ENCODE results near the gene CALB2.

The CALB2 gene

DNA sequence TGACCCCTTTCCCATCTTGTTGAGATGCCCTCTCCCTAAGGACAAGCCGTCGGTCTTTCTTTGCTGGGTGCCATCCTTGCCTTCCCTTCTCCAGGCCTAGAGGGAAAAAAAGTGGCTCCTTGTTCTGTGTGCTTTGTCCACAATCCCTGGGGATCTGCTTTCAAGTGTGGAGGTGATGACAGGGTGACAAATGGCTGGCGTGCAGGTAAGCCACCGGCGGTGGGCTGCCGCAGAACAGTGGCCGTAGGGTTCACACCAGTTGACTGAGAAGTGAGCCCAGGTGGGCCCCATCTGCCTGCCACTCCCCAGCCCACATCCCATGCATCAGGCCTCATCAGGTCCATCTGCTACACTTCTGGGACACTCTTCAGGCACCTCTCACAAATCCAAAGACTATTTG, 11.4 kb upstream of the CALB2 start:
- H3K9ac ChIP-seq (ENCODE audit: low read length), result no peak overlapping the region
- TF ChIP-seq CTCF (IDR thresholded peaks at IDR 0.05; ENCODE audit: low read depth, low read length) (no peak), EZH2phosphoT487 (IDR thresholded peaks at IDR 0.05; ENCODE audit: low read depth) (no peak)
- H3K4me2 ChIP-seq (ENCODE audit: low read length), result no peak overlapping the region
- no peak overlapping the region for H3K27ac ChIP-seq (ENCODE audit: low read length)
- H3K9me3 ChIP-seq (ENCODE audit: insufficient read depth, low read length), result no peaks in the 10 kb centered on the region
- H3K79me2 ChIP-seq (ENCODE audit: low read length), result no peaks in the 10 kb centered on the region
- H3K27me3 ChIP-seq (ENCODE audit: low read depth, low read length), result 0 out of 2 replicates have a peak, but pooled peaks cover 2% of the 10 kb centered on the region
- H3K4me1 ChIP-seq (ENCODE audit: low read length), result no peaks in the 10 kb centered on the region
- no peaks in the 10 kb centered on the region for H4K20me1 ChIP-seq (ENCODE audit: insufficient read depth, low read length)
- no peaks in the 10 kb centered on the region for H3K36me3 ChIP-seq (replicated peaks; ENCODE audit: low read depth, low read length)
- no peak overlapping the region for H3K4me3 ChIP-seq (ENCODE audit: low read length)
- H2AFZ ChIP-seq (ENCODE audit: low read depth, low read length), result no peak overlapping the region

GRCh38 chr16:71348262-71349085, 10.0 kb upstream of the CALB2 start:
- Histone ChIP-seq H3K4me1 (ENCODE audit: low read length) (no peaks in the 10 kb centered on the region), H4K20me1 (ENCODE audit: insufficient read depth, low read length) (no peaks in the 10 kb centered on the region), H3K9ac (ENCODE audit: low read length) (no peak overlapping the region), H3K4me2 (ENCODE audit: low read length) (no peak overlapping the region), H3K27ac (ENCODE audit: low read length) (no peak overlapping the region), H3K36me3 (replicated peaks; ENCODE audit: low read depth, low read length) (no peaks in the 10 kb centered on the region), H3K9me3 (ENCODE audit: insufficient read depth, low read length) (no peaks in the 10 kb centered on the region), H2AFZ (ENCODE audit: low read depth, low read length) (no peak overlapping the region), H3K27me3 (ENCODE audit: low read depth, low read length) (peaks cover 5% of the 10 kb centered on the region; the same call in 1 of the 2 replicates), H3K79me2 (ENCODE audit: low read length) (no peaks in the 10 kb centered on the region), H3K4me3 (ENCODE audit: low read length) (no peak overlapping the region)
- TF ChIP-seq EZH2phosphoT487 (IDR thresholded peaks at IDR 0.05; ENCODE audit: low read depth), result no peak
- no peak for TF ChIP-seq CTCF (IDR thresholded peaks at IDR 0.05; ENCODE audit: low read depth, low read length)

- H4K20me1 ChIP-seq (ENCODE audit: insufficient read depth, low read length), result no peaks in the 10 kb centered on the region
- 0 out of 2 replicates have a peak, but pooled peaks cover 3% of the 10 kb centered on the region for H3K4me1 ChIP-seq (ENCODE audit: low read length)
- no peak overlapping the region for H3K9ac ChIP-seq (ENCODE audit: low read length)
- no peaks in the 10 kb centered on the region for H3K36me3 ChIP-seq (replicated peaks; ENCODE audit: low read depth, low read length)
- peaks cover 29% of the 10 kb centered on the region for H3K27me3 ChIP-seq (ENCODE audit: low read depth, low read length)
- H3K79me2 ChIP-seq (ENCODE audit: low read length), result no peaks in the 10 kb centered on the region
- H3K4me2 ChIP-seq (ENCODE audit: low read length), result no peak overlapping the region
- H3K27ac ChIP-seq (ENCODE audit: low read length), result no peak overlapping the region
- TF ChIP-seq CTCF (IDR thresholded peaks at IDR 0.05; ENCODE audit: low read depth, low read length) (no peak), EZH2phosphoT487 (IDR thresholded peaks at IDR 0.05; ENCODE audit: low read depth) (no peak)
- no peaks in the 10 kb centered on the region for H3K9me3 ChIP-seq (ENCODE audit: insufficient read depth, low read length)
- H3K4me3 ChIP-seq (ENCODE audit: low read length), result no peak overlapping the region
- no peak overlapping the region for H2AFZ ChIP-seq (ENCODE audit: low read depth, low read length)
Observed at GRCh38 chr16:71350821-71351557, 7.5 kb upstream of the CALB2 start.

DNA sequence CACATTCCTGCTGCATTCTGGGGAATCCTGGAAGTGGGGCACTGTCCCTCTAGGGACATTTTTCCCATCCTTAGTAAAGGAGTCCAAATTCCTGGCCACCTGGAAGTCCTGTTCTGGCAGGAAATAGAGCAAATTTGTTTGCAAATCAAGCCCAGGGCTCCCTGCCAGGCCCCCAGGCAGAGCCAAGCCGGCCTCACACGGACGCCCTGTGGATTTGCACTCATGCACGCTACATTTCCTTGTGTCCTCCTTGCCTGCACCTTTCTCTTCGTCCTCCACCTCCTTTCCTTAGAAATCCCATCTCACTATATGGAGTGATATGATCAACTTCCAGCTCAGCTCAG, 7.0 kb upstream of the CALB2 start:
- no peaks in the 10 kb centered on the region for H4K20me1 ChIP-seq (ENCODE audit: insufficient read depth, low read length)
- H3K4me1 ChIP-seq (ENCODE audit: low read length), result 0 out of 2 replicates have a peak, but pooled peaks cover 3% of the 10 kb centered on the region
- no peak overlapping the region for H3K4me3 ChIP-seq (ENCODE audit: low read length)
- H3K36me3 ChIP-seq (replicated peaks; ENCODE audit: low read depth, low read length), result no peaks in the 10 kb centered on the region
- no peaks in the 10 kb centered on the region for H3K79me2 ChIP-seq (ENCODE audit: low read length)
- H3K4me2 ChIP-seq (ENCODE audit: low read length), result no peak overlapping the region
- H2AFZ ChIP-seq (ENCODE audit: low read depth, low read length), result no peak overlapping the region
- H3K9me3 ChIP-seq (ENCODE audit: insufficient read depth, low read length), result no peaks in the 10 kb centered on the region
- H3K27ac ChIP-seq (ENCODE audit: low read length), result no peak overlapping the region
- no peak for TF ChIP-seq CTCF (IDR thresholded peaks at IDR 0.05; ENCODE audit: low read depth, low read length)
- TF ChIP-seq EZH2phosphoT487 (IDR thresholded peaks at IDR 0.05; ENCODE audit: low read depth), result no peak
- peaks cover 29% of the 10 kb centered on the region for H3K27me3 ChIP-seq (ENCODE audit: low read depth, low read length)
- no peak overlapping the region for H3K9ac ChIP-seq (ENCODE audit: low read length)

All from OCI-LY3 (cell line).